ENCODE data around the gene GPR171. TPM values are rescaled to one million over a fixed set of nuclear protein-coding genes. Genes with fewer than 3 reads are reported as not detected.
A peak's percentile ranks its signal among the peaks of the same experiment; 100 is the strongest.

Gene GPR171
- total RNA-seq, 1 donor: not detected

- TF ChIP-seq CTCF (IDR thresholded peaks at IDR 0.05; ENCODE audit: insufficient read depth, low read depth, low read length): no peak
- DNase-seq (ENCODE audit: low read depth): no peak
- no peak overlapping the region for H3K4me3 ChIP-seq (ENCODE audit: low read depth, low read length)
These were observed 22.3 kb upstream of the GPR171 start for GRCh38 chr3:151225040-151225975.

GRCh38 chr3:151224268-151224866 is 21.4 kb upstream of the GPR171 start:
- no peak for TF ChIP-seq CTCF (IDR thresholded peaks at IDR 0.05; ENCODE audit: insufficient read depth, low read depth, low read length)
- H3K4me3 ChIP-seq (ENCODE audit: low read depth, low read length): no peak overlapping the region
- DNase-seq (ENCODE audit: low read depth): no peak

GRCh38 chr3:151219056-151219455 is 16.0 kb upstream of the GPR171 start:
- TF ChIP-seq CTCF (IDR thresholded peaks at IDR 0.05; ENCODE audit: insufficient read depth, low read depth, low read length): no peak
- peak; percentile 49 for DNase-seq (ENCODE audit: low read depth)
- no peak overlapping the region for H3K4me3 ChIP-seq (ENCODE audit: low read depth, low read length)

GRCh38 chr3:151218136-151218535 is 15.1 kb upstream of the GPR171 start:
- no peak for TF ChIP-seq CTCF (IDR thresholded peaks at IDR 0.05; ENCODE audit: insufficient read depth, low read depth, low read length)
- no peak overlapping the region for H3K4me3 ChIP-seq (ENCODE audit: low read depth, low read length)
- no peak for DNase-seq (ENCODE audit: low read depth)

- H3K4me3 ChIP-seq (ENCODE audit: low read depth, low read length): no peak overlapping the region
- no peak for TF ChIP-seq CTCF (IDR thresholded peaks at IDR 0.05; ENCODE audit: insufficient read depth, low read depth, low read length)
- DNase-seq (ENCODE audit: low read depth): peak; percentile 73
These were observed 13.9 kb upstream of the GPR171 start for GRCh38 chr3:151216641-151217607.

- DNase-seq (ENCODE audit: low read depth): no peak
- TF ChIP-seq CTCF (IDR thresholded peaks at IDR 0.05; ENCODE audit: insufficient read depth, low read depth, low read length): no peak
- H3K4me3 ChIP-seq (ENCODE audit: low read depth, low read length): no peak overlapping the region
These were observed 11.4 kb upstream of the GPR171 start for GRCh38 chr3:151214459-151214858.

Measured in fibroblast of villous mesenchyme (primary cell).